PC-9 (cell line): ENCODE results near the gene ARPP21. TPM values are rescaled to one million over a fixed set of nuclear protein-coding genes. Genes with fewer than 3 reads are reported as not detected.

Source experiments
- BruUV-seq: library from RNA; stranded (reverse); fragments of 400-500 nt; replicated peaks from 2 replicates; lab custom pipeline; 2021; lab: Mats Ljungman, UMichigan
- CTCF ChIA-PET: fragments of 300-600 bp; sonication (Branson Sonifier 250); formaldehyde crosslinking; loops from one replicate; lab custom pipeline; 2022; ENCODE audit warnings: antibody characterized with exemption; lab: Charles Lee
- POLR2A ChIA-PET: fragments of 300-600 bp; sonication (Branson Sonifier 250); formaldehyde crosslinking; loops from one replicate; lab custom pipeline; 2022; ENCODE audit warnings: antibody characterized with exemption; ENCODE audit not compliant: unreplicated experiment; lab: Charles Lee
- DNase-seq, 2 experiments: peaks; one replicate each; pipeline versions ENCODE4 v3.0.0 to v3.0.0-alpha.2; 2015 to 2022; ENCODE audit warnings: mixed read lengths in 1 of 2
- H2AFZ ChIP-seq: fragments of 200-600 bp; sonication (generic); 2 replicates; pipeline ENCODE4 v1.8.1; 2017; ENCODE audit warnings: antibody characterized with exemption
- H3F3A ChIP-seq: fragments of 200-600 bp; sonication (generic); 2 replicates; pipeline ENCODE4 v1.8.1; 2017; ENCODE audit warnings: antibody characterized with exemption, mild to moderate bottlenecking, low read depth; ENCODE audit not compliant: insufficient read depth
- H3K27ac ChIP-seq: fragments of 200-600 bp; sonication (generic); 2 replicates; pipeline ENCODE4 v1.6.1; 2016; ENCODE audit warnings: mixed run types
- H3K27me3 ChIP-seq: fragments of 200-600 bp; sonication (generic); 2 replicates; pipeline ENCODE4 v1.6.1; 2016; ENCODE audit warnings: low read depth, mixed run types; ENCODE audit not compliant: insufficient read depth
- H3K36me3 ChIP-seq: fragments of 200-600 bp; sonication (generic); 2 replicates; pipeline ENCODE4 v1.6.1; 2016; ENCODE audit warnings: low read depth, mixed run types
- H3K4me1 ChIP-seq: fragments of 200-600 bp; sonication (generic); replicated peaks from 2 replicates; pipeline ENCODE4 v1.6.1; 2016; ENCODE audit warnings: mixed run types; ENCODE audit not compliant: insufficient read depth
- H3K4me2 ChIP-seq: fragments of 200-600 bp; sonication (generic); 2 replicates; pipeline ENCODE4 v1.6.1; 2017; ENCODE audit warnings: mixed run types
- H3K4me3 ChIP-seq: fragments of 200-600 bp; sonication (generic); 2 replicates; pipeline ENCODE4 v1.6.1; 2016; ENCODE audit warnings: mixed run types
- H3K79me2 ChIP-seq: fragments of 200-600 bp; sonication (generic); 2 replicates; pipeline ENCODE4 v1.6.1; 2017; ENCODE audit warnings: low read depth, mixed run types
- H3K9me2 ChIP-seq: fragments of 200-600 bp; sonication (generic); 2 replicates; pipeline ENCODE4 v1.8.1; 2017; ENCODE audit warnings: mild to moderate bottlenecking; ENCODE audit not compliant: insufficient read depth
- H3K9me3 ChIP-seq: fragments of 200-600 bp; sonication (generic); 2 replicates; pipeline ENCODE4 v1.8.1; 2016; ENCODE audit warnings: low read depth; ENCODE audit not compliant: insufficient read depth
- H4K20me1 ChIP-seq: fragments of 200-600 bp; sonication (generic); 2 replicates; pipeline ENCODE4 v1.8.1; 2017; ENCODE audit not compliant: insufficient read depth
- EZH2 ChIP-seq: fragments of 200-600 bp; sonication (generic); IDR thresholded peaks from 2 replicates; pipeline ENCODE4 v1.8.0; 2017; ENCODE audit warnings: antibody characterized with exemption, low read depth
- intact Hi-C: fragments of 100-400 bp; cut with micrococcal nuclease; formaldehyde crosslinking; loops from one replicate; pipeline ENCODE4 v1.10.0; 2022; ENCODE audit not compliant: unreplicated experiment
- total RNA-seq: library from RNA; stranded (reverse); gene quantifications from 2 replicates; pipeline ENCODE4 v1.2.3, GENCODE V29; 2021
- TF ChIP-seq, protein P1 (sequence below): fragments of 200-600 bp; sonication (generic); conservative IDR thresholded peaks from 2 replicates; pipeline ENCODE4 v1.6.1; 2017; ENCODE audit warnings: mixed run types, antibody characterized with exemption, mild to moderate bottlenecking, moderate library complexity

The ARPP21 gene
- total RNA-seq, 1 experiment from 2014 or later: not detected

DNA sequence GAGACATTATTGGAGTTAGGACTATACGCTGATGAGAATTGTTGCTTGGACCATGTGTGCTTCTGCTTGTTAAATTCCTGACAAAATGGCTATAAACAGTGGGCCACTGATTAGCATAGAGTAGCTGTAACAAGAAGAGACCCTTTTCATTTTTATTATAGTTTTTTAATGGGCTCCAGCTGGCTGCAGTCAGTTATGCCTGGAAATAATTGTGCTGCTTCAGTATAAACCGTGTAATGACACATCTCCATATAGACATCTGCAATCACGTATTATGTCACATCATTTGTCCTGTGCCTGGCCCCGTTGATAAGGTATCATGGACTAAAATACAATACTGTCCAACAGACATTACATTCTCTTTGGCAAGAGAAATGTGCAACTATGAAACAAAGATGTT lies 50.9 kb downstream of the ARPP21 start:
- no peak for TF ChIP-seq EZH2
- TF ChIP-seq, protein P1, sequence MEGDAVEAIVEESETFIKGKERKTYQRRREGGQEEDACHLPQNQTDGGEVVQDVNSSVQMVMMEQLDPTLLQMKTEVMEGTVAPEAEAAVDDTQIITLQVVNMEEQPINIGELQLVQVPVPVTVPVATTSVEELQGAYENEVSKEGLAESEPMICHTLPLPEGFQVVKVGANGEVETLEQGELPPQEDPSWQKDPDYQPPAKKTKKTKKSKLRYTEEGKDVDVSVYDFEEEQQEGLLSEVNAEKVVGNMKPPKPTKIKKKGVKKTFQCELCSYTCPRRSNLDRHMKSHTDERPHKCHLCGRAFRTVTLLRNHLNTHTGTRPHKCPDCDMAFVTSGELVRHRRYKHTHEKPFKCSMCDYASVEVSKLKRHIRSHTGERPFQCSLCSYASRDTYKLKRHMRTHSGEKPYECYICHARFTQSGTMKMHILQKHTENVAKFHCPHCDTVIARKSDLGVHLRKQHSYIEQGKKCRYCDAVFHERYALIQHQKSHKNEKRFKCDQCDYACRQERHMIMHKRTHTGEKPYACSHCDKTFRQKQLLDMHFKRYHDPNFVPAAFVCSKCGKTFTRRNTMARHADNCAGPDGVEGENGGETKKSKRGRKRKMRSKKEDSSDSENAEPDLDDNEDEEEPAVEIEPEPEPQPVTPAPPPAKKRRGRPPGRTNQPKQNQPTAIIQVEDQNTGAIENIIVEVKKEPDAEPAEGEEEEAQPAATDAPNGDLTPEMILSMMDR: no peak
- DNase-seq: no peak
- no peaks in the 10 kb centered on the region for H3F3A ChIP-seq
- POLR2A ChIA-PET: no interaction called here
- H3K4me3 ChIP-seq: no peak overlapping the region
- H3K9me2 ChIP-seq: no peaks in the 10 kb centered on the region
- CTCF ChIA-PET: no interaction called here
- no peak overlapping the region for H3K27ac ChIP-seq
- H3K4me2 ChIP-seq: no peak overlapping the region
- H3K79me2 ChIP-seq: no peaks in the 10 kb centered on the region
- no peaks in the 10 kb centered on the region for H3K4me1 ChIP-seq
- BruUV-seq: no TSS peak
- no peak overlapping the region for H2AFZ ChIP-seq
- H3K27me3 ChIP-seq: peaks cover 4% of the 10 kb centered on the region; the same call in 1 of the 2 replicates
- H3K9me3 ChIP-seq: no peaks in the 10 kb centered on the region
- intact Hi-C loops: no loop called here
- no peaks in the 10 kb centered on the region for H3K36me3 ChIP-seq
- H4K20me1 ChIP-seq: no peaks in the 10 kb centered on the region

DNA sequence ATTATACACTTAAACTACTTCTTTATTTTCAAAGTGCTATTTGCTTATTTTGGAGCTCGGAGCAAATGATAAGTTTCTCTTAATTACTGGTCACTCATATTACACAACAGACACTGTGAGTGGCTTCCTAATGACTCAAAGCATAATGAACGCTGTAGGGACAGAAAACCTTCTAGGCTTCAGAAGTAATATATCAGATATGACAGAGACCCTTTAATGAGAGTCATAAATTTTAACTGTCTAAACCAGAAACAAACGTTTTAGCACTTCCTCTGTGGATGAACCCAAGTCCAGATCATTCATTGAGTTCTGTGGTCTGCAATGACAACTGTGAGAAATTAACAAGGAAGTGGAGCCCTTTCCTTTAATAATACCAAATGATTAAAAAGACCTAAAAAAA lies 66.6 kb downstream of the ARPP21 start:
- POLR2A ChIA-PET: no interaction called here
- H4K20me1 ChIP-seq: no peaks in the 10 kb centered on the region
- no peak overlapping the region for H3K27ac ChIP-seq
- no peaks in the 10 kb centered on the region; the same call in 1 of the 2 replicates for H3K9me3 ChIP-seq
- H3K79me2 ChIP-seq: no peaks in the 10 kb centered on the region
- DNase-seq: no peak
- no peaks in the 10 kb centered on the region for H3K36me3 ChIP-seq
- no peaks in the 10 kb centered on the region for H3F3A ChIP-seq
- peaks cover 9% of the 10 kb centered on the region; the same call in 1 of the 2 replicates for H3K27me3 ChIP-seq
- H3K4me2 ChIP-seq: no peak overlapping the region
- H3K9me2 ChIP-seq: no peaks in the 10 kb centered on the region
- H3K4me1 ChIP-seq: no peaks in the 10 kb centered on the region
- no peak overlapping the region for H2AFZ ChIP-seq
- no TSS peak for BruUV-seq
- CTCF ChIA-PET: no interaction called here
- no peak for TF ChIP-seq EZH2
- TF ChIP-seq, protein P1: no peak
- H3K4me3 ChIP-seq: no peak overlapping the region
- intact Hi-C loops: no loop called here

DNA sequence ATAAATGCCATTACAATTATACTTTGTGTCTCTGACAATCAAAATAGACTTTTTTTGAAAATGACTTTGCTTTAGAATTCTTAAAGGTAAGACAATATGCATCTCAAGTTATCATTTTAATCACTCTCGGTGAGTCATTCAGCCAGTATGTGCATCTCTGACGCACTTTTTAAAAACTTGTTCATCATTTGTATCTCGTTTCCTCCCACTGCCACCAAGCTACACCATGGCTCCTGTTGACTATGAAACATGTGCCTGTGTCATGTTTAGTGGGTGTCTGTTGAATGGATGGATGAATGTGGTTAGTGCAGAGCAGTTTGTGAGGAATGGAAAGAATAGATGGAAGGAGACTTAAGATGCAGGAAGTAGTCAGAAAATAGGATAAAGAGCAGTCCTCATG lies 68.6 kb downstream of the ARPP21 start:
- H3K4me2 ChIP-seq: no peak overlapping the region
- no peaks in the 10 kb centered on the region for H3K36me3 ChIP-seq
- ChIA-PET POLR2A (no interaction called here), CTCF (no interaction called here)
- BruUV-seq: no TSS peak
- H3F3A ChIP-seq: no peaks in the 10 kb centered on the region
- no peaks in the 10 kb centered on the region for H4K20me1 ChIP-seq
- no peaks in the 10 kb centered on the region for H3K9me2 ChIP-seq
- no peaks in the 10 kb centered on the region; the same call in 1 of the 2 replicates for H3K9me3 ChIP-seq
- TF ChIP-seq, protein P1: no peak
- TF ChIP-seq EZH2: no peak
- DNase-seq: no peak
- H3K27me3 ChIP-seq: 0 out of 2 replicates have a peak, but pooled peaks cover 11% of the 10 kb centered on the region
- H3K4me3 ChIP-seq: no peak overlapping the region
- no peaks in the 10 kb centered on the region for H3K4me1 ChIP-seq
- intact Hi-C loops: no loop called here
- H3K79me2 ChIP-seq: no peaks in the 10 kb centered on the region
- no peak overlapping the region for H2AFZ ChIP-seq
- H3K27ac ChIP-seq: no peak overlapping the region
